ENCODE results near the gene ERCC6L2.

The ERCC6L2 gene

GRCh38 chr9:95875305-95876137, at the start of gene ERCC6L2:
ERCC6L2 (plus strand) TSS chr9:95875691; CDS start chr9:95876039, 348 bp downstream.
- DNase-seq (ENCODE audit: low read depth in 3 of 3): peak; percentile 74 to 81 (median 77)

GRCh38 chr9:95826183-95826838, 49.2 kb upstream of the ERCC6L2 start:
- no peak for DNase-seq (ENCODE audit: low read depth in 3 of 3)

DNA sequence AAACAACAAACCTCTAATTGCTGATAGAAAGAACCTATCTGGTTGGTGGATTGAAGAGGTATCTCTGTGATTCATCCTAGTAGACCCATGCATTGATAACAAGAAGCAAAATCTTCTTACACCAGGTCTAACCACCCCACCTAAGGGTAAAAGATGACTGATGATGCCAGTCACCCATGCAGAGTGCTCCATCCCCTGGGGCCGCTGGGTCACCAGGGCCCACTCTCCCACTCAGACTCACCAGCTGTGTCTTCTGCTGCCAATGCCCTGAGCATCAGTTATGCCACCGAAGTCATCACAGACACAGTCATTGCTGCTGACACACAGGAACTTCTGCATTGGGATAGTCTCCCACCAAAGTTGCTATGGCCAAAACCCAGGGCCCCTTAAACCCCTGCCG, 44.7 kb upstream of the ERCC6L2 start:
- DNase-seq (ENCODE audit: low read depth in 3 of 3): no peak

DNA sequence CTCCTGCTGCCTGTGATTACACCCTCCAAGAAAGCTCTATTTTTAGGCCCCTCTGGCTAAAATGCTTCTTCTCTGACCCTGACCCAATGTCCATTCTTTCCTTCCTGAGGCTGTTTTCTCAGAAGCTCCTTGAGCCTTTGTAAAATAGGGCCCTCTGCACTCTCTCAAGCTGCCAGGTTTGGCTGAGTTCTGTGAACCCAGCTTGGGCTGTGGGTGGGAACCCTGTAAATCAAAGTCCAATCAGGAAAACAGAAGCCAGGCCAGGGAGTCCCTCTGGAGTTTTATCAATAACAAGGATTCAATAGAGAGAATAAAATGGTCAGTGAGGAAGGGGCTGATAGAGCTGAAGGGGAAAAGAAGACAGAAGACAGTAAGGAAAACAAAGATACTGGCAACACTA, 43.7 kb upstream of the ERCC6L2 start:
- DNase-seq (ENCODE audit: low read depth in 3 of 3): no peak

GRCh38 chr9:95833546-95834178, 41.8 kb upstream of the ERCC6L2 start:
- no peak for DNase-seq (ENCODE audit: low read depth in 3 of 3)

DNA sequence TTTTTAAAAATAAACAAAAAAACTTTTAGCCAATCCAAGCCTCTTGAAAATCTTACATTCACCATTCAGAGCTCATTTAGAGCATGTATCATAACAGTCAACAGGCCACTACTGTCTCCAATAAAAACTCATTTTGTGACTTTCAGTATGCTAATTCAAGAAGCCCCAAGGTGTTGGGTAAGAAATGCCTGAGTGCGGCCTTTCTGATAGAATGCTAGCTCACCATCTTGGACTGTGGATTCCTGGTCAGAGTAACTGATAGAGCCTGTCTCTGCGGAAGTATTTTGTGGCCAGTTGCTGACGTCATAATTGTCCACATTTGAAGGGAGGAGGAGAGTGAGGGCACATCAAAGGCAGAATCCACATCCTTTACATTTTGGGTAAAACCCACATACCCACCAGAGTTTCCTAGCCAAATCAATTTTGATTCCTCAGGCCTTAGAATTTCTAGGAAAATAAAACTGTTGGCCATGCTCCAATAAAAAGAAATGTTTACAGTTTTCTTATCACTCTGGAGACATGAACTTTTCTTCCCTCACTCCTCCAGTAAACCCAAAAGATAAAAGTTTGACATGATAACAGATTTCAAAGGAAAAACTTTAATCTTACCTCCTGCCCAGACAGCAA, 41.1 kb upstream of the ERCC6L2 start:
- DNase-seq (ENCODE audit: low read depth in 3 of 3): no peak

- DNase-seq (ENCODE audit: low read depth in 3 of 3): no peak
These were observed 40.1 kb upstream of the ERCC6L2 start for GRCh38 chr9:95835393-95835792.

GRCh38 chr9:95836072-95836471, 39.4 kb upstream of the ERCC6L2 start:
- DNase-seq (ENCODE audit: low read depth in 3 of 3): no peak

DNA sequence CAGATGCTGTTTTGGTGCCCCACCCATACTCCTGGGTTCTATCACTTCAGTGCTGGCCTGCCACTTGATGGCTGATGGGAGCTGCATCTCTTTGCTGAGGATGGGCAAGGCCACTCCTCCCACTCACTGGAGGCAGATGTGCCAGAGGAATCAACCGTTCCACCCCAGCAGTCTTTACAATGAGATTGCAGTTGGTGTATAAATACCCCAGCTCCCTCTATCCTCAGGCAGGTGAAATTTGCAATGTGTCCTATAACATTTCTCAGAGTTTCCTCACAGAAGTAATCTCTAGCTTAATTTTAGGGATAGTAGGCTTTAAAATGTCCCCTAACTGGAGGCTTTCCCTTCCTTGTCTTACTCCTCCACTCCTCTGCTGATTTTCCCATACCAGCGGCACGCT, 36.5 kb upstream of the ERCC6L2 start:
- DNase-seq (ENCODE audit: low read depth in 3 of 3): no peak

DNA sequence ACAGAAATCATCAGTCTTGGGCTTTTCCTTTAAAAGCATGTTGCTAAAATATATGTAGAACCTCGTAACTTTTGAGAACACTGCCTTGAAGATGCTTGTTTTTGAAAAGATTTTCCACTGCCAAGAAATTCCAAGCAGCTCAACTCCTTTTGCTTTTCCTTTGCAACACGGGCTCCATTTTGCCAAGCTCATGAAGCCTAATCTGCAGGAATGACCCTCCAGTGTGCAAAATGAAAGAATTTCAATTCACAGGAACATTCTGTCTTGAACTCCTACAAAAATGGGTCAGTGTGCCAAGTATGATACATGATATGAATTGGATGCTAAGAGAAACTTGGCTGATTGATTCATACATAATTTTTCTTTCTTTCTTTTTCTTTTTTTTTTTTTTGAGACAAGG, 35.4 kb upstream of the ERCC6L2 start:
- DNase-seq (ENCODE audit: low read depth in 3 of 3): no peak

DNA sequence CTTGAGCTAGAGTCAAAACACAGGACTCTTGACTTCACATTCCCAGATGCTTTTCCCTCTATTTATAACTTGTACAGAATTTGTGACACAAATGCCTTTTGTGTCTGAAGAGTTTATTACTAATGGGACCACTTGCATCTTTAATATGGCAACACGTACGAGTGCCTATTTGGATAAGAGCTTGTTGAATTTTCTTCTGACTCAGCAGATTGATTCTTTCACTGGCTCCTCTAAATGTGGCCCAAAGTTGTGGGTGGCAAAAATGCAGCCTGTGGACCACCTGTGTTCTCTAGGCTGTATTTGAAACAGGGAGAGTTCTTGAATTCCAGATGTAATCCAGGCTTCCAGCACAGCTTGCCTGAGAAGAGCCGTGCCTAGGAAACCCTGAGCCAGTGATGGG, 34.1 kb upstream of the ERCC6L2 start:
- DNase-seq (ENCODE audit: low read depth in 3 of 3): no peak

DNA sequence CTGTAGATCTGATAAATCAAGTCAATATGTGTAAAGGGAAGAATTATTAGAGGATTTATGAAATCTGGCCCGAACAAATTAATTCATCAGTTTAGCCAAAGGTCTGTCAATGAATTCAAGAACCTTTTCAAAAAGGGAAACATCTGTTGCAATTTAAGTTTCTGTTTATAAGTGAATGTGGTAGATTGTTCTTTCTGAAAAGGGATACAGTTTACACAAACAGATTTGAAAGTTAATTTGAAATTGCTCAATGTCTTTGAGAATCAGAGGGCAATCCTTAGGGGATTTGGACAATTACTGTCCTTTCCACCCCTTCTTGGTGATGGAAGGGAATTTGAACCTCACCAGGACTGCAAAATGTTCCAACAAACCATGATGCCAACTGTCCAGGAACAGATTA, 29.7 kb upstream of the ERCC6L2 start:
- no peak for DNase-seq (ENCODE audit: low read depth in 3 of 3)

DNA sequence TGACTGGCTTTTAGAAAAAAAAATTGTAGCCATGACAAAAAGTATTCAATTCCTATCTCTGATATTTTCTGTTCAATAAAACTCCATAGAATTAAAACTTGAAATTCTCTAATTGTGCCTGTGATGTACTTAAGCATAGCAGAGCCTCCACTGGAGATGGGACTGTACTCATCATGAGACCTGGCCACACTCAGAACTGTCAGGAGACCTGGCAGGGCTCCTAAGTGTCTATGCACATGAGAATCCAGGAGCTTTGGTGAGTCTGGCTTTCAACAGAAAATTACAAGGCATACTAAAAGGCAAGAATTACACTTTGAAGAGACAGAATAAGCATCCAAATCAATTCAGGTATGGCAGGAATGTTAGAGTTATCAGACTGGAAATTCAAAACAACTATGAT, 26.7 kb upstream of the ERCC6L2 start:
- no peak for DNase-seq (ENCODE audit: low read depth in 3 of 3)

GRCh38 chr9:95852059-95853032, 23.1 kb upstream of the ERCC6L2 start:
- DNase-seq (ENCODE audit: low read depth in 3 of 3): no peak

GRCh38 chr9:95854386-95855020, 21.0 kb upstream of the ERCC6L2 start:
- no peak for DNase-seq (ENCODE audit: low read depth in 3 of 3)

DNA sequence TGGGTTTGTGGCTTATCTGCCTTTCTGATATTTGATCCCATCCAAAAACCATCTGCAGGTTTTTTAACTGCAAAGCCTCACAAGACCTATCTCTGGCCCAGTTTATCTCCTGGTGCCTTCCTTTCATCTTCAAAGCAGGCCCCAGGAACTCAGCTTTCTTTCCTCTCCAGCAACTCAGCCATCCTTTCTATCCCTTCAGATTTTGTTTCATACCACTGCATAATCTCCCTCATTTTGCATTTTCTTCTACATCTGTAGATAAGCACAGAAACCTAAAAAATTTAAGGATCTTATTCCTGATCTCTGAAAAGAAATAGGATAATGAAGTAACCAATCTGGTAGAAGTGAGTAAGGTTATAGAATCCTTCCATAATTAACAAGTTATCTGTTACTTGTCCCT, 19.5 kb upstream of the ERCC6L2 start:
- no peak for DNase-seq (ENCODE audit: low read depth in 3 of 3)

DNA sequence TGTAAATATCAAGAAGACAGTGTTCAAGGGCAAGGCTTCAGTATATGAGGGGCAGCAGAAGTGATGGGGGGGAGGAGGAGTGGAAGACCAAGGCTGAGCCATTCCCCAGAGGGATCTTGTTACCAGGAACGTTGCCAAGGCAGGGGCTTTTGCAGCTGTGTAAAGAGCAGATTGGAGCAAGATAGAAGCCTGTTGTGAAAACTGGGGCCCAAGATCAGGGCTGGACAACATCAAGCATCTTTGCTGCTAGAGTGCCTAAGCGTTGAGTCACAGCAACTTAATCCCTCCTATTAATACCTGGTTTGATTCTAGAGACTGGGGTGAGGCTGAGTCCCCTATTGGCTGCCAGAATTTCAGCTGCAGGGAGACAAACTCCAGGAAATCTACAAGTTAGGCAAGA, 18.4 kb upstream of the ERCC6L2 start:
- DNase-seq (ENCODE audit: low read depth in 3 of 3): no peak

DNA sequence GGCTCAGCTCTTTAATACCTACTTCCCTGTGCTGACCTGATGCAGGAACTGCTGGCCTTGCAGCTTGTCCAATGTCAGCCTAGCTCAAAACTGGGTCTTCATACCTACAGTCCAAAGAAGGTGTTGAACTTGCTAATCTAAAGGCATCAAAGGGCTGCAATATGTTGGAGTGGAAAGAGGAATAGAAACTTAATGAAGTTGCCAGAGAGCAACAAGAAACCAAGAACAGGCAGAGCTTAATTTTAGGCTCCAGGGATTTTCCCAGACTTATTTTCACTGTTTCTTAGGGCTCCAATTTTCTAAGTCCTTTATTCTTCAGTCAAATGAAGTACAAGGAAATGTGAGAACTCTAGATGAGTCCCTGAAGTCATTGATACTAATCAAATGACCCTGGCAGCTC, 17.6 kb upstream of the ERCC6L2 start:
- no peak for DNase-seq (ENCODE audit: low read depth in 3 of 3)

- DNase-seq (ENCODE audit: low read depth in 3 of 3): no peak
These were observed 13.1 kb upstream of the ERCC6L2 start for GRCh38 chr9:95862343-95862742.

- DNase-seq (ENCODE audit: low read depth in 3 of 3): no peak
These were observed 10.5 kb upstream of the ERCC6L2 start for GRCh38 chr9:95864852-95865580.

All from stimulated activated CD4-positive, alpha-beta T cell treated with anti-CD3 and anti-CD28 coated beads, TNF-alpha, amount 100 ng/mL, for 4 hours (primary cell).